Measurements from ENCODE around the gene RABGGTB.
"Not testable (repeated sequence)": the region's sequence is repeated elsewhere in the genome, so short reads cannot be mapped to it uniquely, and the experiment has no call there.

The RABGGTB gene

GRCh38 chr1:75808921-75809320 is 22.9 kb downstream of the RABGGTB start:
- DNase-seq (ENCODE audit: low read depth in 1 of 2, low spot score in 1 of 2), result no peak
- Histone ChIP-seq H3K27ac (replicated peaks) (no peak overlapping the region), H3K27me3 (ENCODE audit: insufficient read depth, poor library complexity, severe bottlenecking) (no peaks in the 10 kb centered on the region), H3K4me3 (replicated peaks; ENCODE audit: insufficient read depth, low read length) (no peak overlapping the region)
- no peak for TF ChIP-seq CTCF (IDR thresholded peaks at IDR 0.05; ENCODE audit: insufficient read depth, low read length)
- no peak for TF ChIP-seq POLR2AphosphoS5 (IDR thresholded peaks at IDR 0.05; ENCODE audit: low read depth)
- no peak for TF ChIP-seq REST (IDR thresholded peaks at IDR 0.05; ENCODE audit: insufficient replicate concordance, low read depth)
- no peak for TF ChIP-seq SPI1 (IDR thresholded peaks at IDR 0.05; ENCODE audit: borderline replicate concordance, low read depth)
- no peak for TF ChIP-seq GABPA (IDR thresholded peaks at IDR 0.05; ENCODE audit: low read depth)

- not testable (repeated sequence) for DNase-seq (ENCODE audit: low read depth in 1 of 2, low spot score in 1 of 2); H3K4me3 ChIP-seq (replicated peaks; ENCODE audit: insufficient read depth, low read length); H3K27me3 ChIP-seq (ENCODE audit: insufficient read depth, poor library complexity, severe bottlenecking); H3K27ac ChIP-seq (replicated peaks)
These were observed 24.1 kb downstream of the RABGGTB start for GRCh38 chr1:75810113-75810512.

GRCh38 chr1:75811211-75811981 is 25.3 kb downstream of the RABGGTB start:
- no peak for DNase-seq (ENCODE audit: low read depth in 1 of 2, low spot score in 1 of 2)

More at GRCh38 chr1:75811211-75811981, 25.3 kb downstream of the RABGGTB start:
- Histone ChIP-seq H3K4me3 (replicated peaks; ENCODE audit: insufficient read depth, low read length) (no peak overlapping the region), H3K27me3 (ENCODE audit: insufficient read depth, poor library complexity, severe bottlenecking) (no peaks in the 10 kb centered on the region), H3K27ac (replicated peaks) (no peak overlapping the region)
- TF ChIP-seq GABPA (IDR thresholded peaks at IDR 0.05; ENCODE audit: low read depth) (no peak), REST (IDR thresholded peaks at IDR 0.05; ENCODE audit: insufficient replicate concordance, low read depth) (no peak), CTCF (IDR thresholded peaks at IDR 0.05; ENCODE audit: insufficient read depth, low read length) (no peak), POLR2AphosphoS5 (IDR thresholded peaks at IDR 0.05; ENCODE audit: low read depth) (no peak), SPI1 (IDR thresholded peaks at IDR 0.05; ENCODE audit: borderline replicate concordance, low read depth) (no peak)
